HUES64 (cell line): ENCODE results near the gene CEP112.

Experiments
- H3K27ac ChIP-seq: 2 replicates; pipeline ENCODE4 v1.7.0; 2013; ENCODE audit warnings: low read depth, low read length, inconsistent platforms
- H3K27me3 ChIP-seq: 2 replicates; pipeline ENCODE4 v1.6.1; 2013; ENCODE audit warnings: mild to moderate bottlenecking, low read length; ENCODE audit not compliant: insufficient read depth
- H3K36me3 ChIP-seq: 2 replicates; pipeline ENCODE4 v1.6.1; 2013; ENCODE audit warnings: mild to moderate bottlenecking, low read length; ENCODE audit not compliant: insufficient read depth
- H3K4me1 ChIP-seq: 2 replicates; pipeline ENCODE4 v1.6.1; 2013; ENCODE audit warnings: mild to moderate bottlenecking, low read length, moderate library complexity; ENCODE audit not compliant: insufficient read depth
- H3K4me3 ChIP-seq: 2 replicates; pipeline ENCODE4 v1.5.1; 2013; ENCODE audit warnings: mild to moderate bottlenecking, low read length, moderate library complexity
- H3K9ac ChIP-seq: 2 replicates; pipeline ENCODE4 v1.6.1; 2013; ENCODE audit warnings: mild to moderate bottlenecking, low read depth, low read length
- H3K9me3 ChIP-seq: 2 replicates; pipeline ENCODE4 v1.6.1; 2013; ENCODE audit warnings: low read depth, low read length; ENCODE audit not compliant: insufficient read depth
- WGBS: fragments of 150-250, 120-280 bp; methylation state at CpG from one replicate; pipeline ENCODE4 v1.1.7; 2013; ENCODE audit warnings: missing lambda C conversion rate; 5-methylcytosine and 5-hydroxymethylcytosine counted together

Gene CEP112

GRCh38 chr17:65885541-65886312, 306.2 kb downstream of the CEP112 start:
- H3K4me3 ChIP-seq, result no peak overlapping the region
- WGBS, result 95% methylated on average over 6 of the region's 6 CpGs
- H3K36me3 ChIP-seq, result no peaks in the 10 kb centered on the region
- no peak overlapping the region for H3K27ac ChIP-seq
- H3K9me3 ChIP-seq, result no peaks in the 10 kb centered on the region
- no peaks in the 10 kb centered on the region for H3K27me3 ChIP-seq
- H3K9ac ChIP-seq, result no peak overlapping the region
- no peaks in the 10 kb centered on the region for H3K4me1 ChIP-seq

GRCh38 chr17:65876985-65877384, 314.9 kb downstream of the CEP112 start:
- Histone ChIP-seq H3K27ac (no peak overlapping the region), H3K9ac (no peak overlapping the region), H3K27me3 (no peaks in the 10 kb centered on the region), H3K4me1 (no peaks in the 10 kb centered on the region; the same call in 1 of the 2 replicates), H3K9me3 (peaks cover 13% of the 10 kb centered on the region; the same call in 1 of the 2 replicates), H3K4me3 (no peak overlapping the region), H3K36me3 (no peaks in the 10 kb centered on the region)
- 62% methylated on average over 4 of the region's 4 CpGs for WGBS

GRCh38 chr17:65868881-65869280, 323.1 kb downstream of the CEP112 start:
- Histone ChIP-seq H3K4me3 (no peak overlapping the region), H3K9ac (no peak overlapping the region), H3K36me3 (no peaks in the 10 kb centered on the region), H3K27ac (no peak overlapping the region), H3K9me3 (peaks cover 5% of the 10 kb centered on the region; the same call in 1 of the 2 replicates), H3K27me3 (no peaks in the 10 kb centered on the region), H3K4me1 (no peaks in the 10 kb centered on the region)
- WGBS, result 97% methylated on average over 2 of the region's 3 CpGs

GRCh38 chr17:65867014-65867413, 324.9 kb downstream of the CEP112 start:
- Histone ChIP-seq H3K4me3 (no peak overlapping the region), H3K9me3 (peaks cover 5% of the 10 kb centered on the region; the same call in 1 of the 2 replicates), H3K36me3 (no peaks in the 10 kb centered on the region), H3K27me3 (no peaks in the 10 kb centered on the region), H3K9ac (no peak overlapping the region), H3K27ac (no peak overlapping the region), H3K4me1 (no peaks in the 10 kb centered on the region)
- WGBS, result 87% methylated on average over 6 of the region's 6 CpGs

GRCh38 chr17:65865715-65866425, 326.1 kb downstream of the CEP112 start:
- no peaks in the 10 kb centered on the region for H3K27me3 ChIP-seq
- 90% methylated on average over 24 of the region's 24 CpGs for WGBS
- H3K36me3 ChIP-seq, result no peaks in the 10 kb centered on the region
- H3K9me3 ChIP-seq, result peaks cover 5% of the 10 kb centered on the region; the same call in 1 of the 2 replicates
- H3K4me1 ChIP-seq, result no peaks in the 10 kb centered on the region
- H3K9ac ChIP-seq, result no peak overlapping the region
- H3K4me3 ChIP-seq, result no peak overlapping the region
- H3K27ac ChIP-seq, result no peak overlapping the region

- WGBS, result 90% methylated on average over 7 of the region's 8 CpGs
These were observed 327.5 kb downstream of the CEP112 start for GRCh38 chr17:65864394-65864793.

GRCh38 chr17:65857718-65858117, 334.2 kb downstream of the CEP112 start:
- H3K4me1 ChIP-seq, result peaks cover 3% of the 10 kb centered on the region; the same call in 1 of the 2 replicates
- no peak overlapping the region for H3K9ac ChIP-seq
- H3K9me3 ChIP-seq, result no peaks in the 10 kb centered on the region
- no CpG with 5 or more reads among the region's 2 CpGs for WGBS
- no peak overlapping the region for H3K4me3 ChIP-seq
- no peaks in the 10 kb centered on the region for H3K36me3 ChIP-seq
- no peak overlapping the region for H3K27ac ChIP-seq
- H3K27me3 ChIP-seq, result no peaks in the 10 kb centered on the region

More at GRCh38 chr17:65864394-65864793, 327.5 kb downstream of the CEP112 start:
- H3K27ac ChIP-seq, result no peak overlapping the region
- peaks cover 5% of the 10 kb centered on the region; the same call in 1 of the 2 replicates for H3K9me3 ChIP-seq
- H3K4me1 ChIP-seq, result no peaks in the 10 kb centered on the region
- no peak overlapping the region for H3K9ac ChIP-seq
- H3K27me3 ChIP-seq, result no peaks in the 10 kb centered on the region
- no peaks in the 10 kb centered on the region for H3K36me3 ChIP-seq
- no peak overlapping the region for H3K4me3 ChIP-seq

- WGBS, result 92% methylated on average over 2 of the region's 2 CpGs
- Histone ChIP-seq H3K4me3 (no peak overlapping the region), H3K27ac (no peak overlapping the region)
These were observed 335.1 kb downstream of the CEP112 start for GRCh38 chr17:65856865-65857264.

GRCh38 chr17:65855675-65856074, 336.3 kb downstream of the CEP112 start:
- H3K9ac ChIP-seq, result no peak overlapping the region
- 97% methylated on average over 2 of the region's 4 CpGs for WGBS
- H3K4me1 ChIP-seq, result peaks cover 3% of the 10 kb centered on the region; the same call in 1 of the 2 replicates
- H3K4me3 ChIP-seq, result no peak overlapping the region
- H3K27me3 ChIP-seq, result no peaks in the 10 kb centered on the region
- H3K27ac ChIP-seq, result no peak overlapping the region
- H3K9me3 ChIP-seq, result no peaks in the 10 kb centered on the region
- no peaks in the 10 kb centered on the region for H3K36me3 ChIP-seq

More at GRCh38 chr17:65856865-65857264, 335.1 kb downstream of the CEP112 start:
- Histone ChIP-seq H3K9me3 (no peaks in the 10 kb centered on the region), H3K4me1 (peaks cover 3% of the 10 kb centered on the region; the same call in 1 of the 2 replicates), H3K9ac (no peak overlapping the region), H3K36me3 (no peaks in the 10 kb centered on the region), H3K27me3 (no peaks in the 10 kb centered on the region)

GRCh38 chr17:65855245-65855644, 336.7 kb downstream of the CEP112 start:
- Histone ChIP-seq H3K9me3 (no peaks in the 10 kb centered on the region), H3K27ac (no peak overlapping the region), H3K4me1 (peaks cover 3% of the 10 kb centered on the region; the same call in 1 of the 2 replicates), H3K4me3 (no peak overlapping the region), H3K36me3 (no peaks in the 10 kb centered on the region), H3K9ac (no peak overlapping the region), H3K27me3 (no peaks in the 10 kb centered on the region)
- WGBS, result 68% methylated on average over 2 of the region's 2 CpGs

- Histone ChIP-seq H3K36me3 (no peaks in the 10 kb centered on the region), H3K27me3 (no peaks in the 10 kb centered on the region), H3K27ac (no peak overlapping the region), H3K9ac (no peak overlapping the region), H3K4me1 (peaks cover 3% of the 10 kb centered on the region; the same call in 1 of the 2 replicates), H3K4me3 (no peak overlapping the region), H3K9me3 (no peaks in the 10 kb centered on the region)
These were observed 338.1 kb downstream of the CEP112 start for GRCh38 chr17:65853816-65854215.
